Endometrial microvascular endothelial cells (primary cell): ENCODE data around the gene TM4SF18. TPM values are rescaled to one million over a fixed set of nuclear protein-coding genes. Genes with fewer than 3 reads are reported as not detected.

Experiments
- in situ Hi-C: cut with HindIII; loops from 2 replicates; pipeline ENCODE4 v1.10.0; 2017; ENCODE audit warnings: low sequenced_read_pairs, low pct_unique_long_range_greater_than_20kb; ENCODE audit errors: inconsistent ontology term
- total RNA-seq: library from RNA; depleted of rRNA; stranded (reverse); fragments of >200 nt; gene quantifications from one replicate; pipeline ENCODE4 v1.2.3, GENCODE V29; 2015; ENCODE audit errors: inconsistent ontology term

TM4SF18 gene
- total RNA-seq, 1 donor from 2014 or later: 119 TPM

- in situ Hi-C loops: no loop called here
Observed at GRCh38 chr3:149306751-149307434, 26.5 kb downstream of the TM4SF18 start.

- in situ Hi-C loops: no loop called here
Observed at GRCh38 chr3:149305376-149305775, 28.1 kb downstream of the TM4SF18 start.

GRCh38 chr3:149299938-149300801, 33.3 kb downstream of the TM4SF18 start:
- in situ Hi-C loops: loop anchor here (25.0 kb wide), 1 partner anchor 188 kb away; no protein-coding TSS in a partner anchor

GRCh38 chr3:149296972-149297371, 36.5 kb downstream of the TM4SF18 start:
- in situ Hi-C loops: loop anchor here (25.0 kb wide), 1 partner anchor 185 kb away; no protein-coding TSS in a partner anchor

GRCh38 chr3:149292666-149293065, 40.8 kb downstream of the TM4SF18 start:
- in situ Hi-C loops: loop anchor here (25.0 kb wide), 1 partner anchor 180 kb away; no protein-coding TSS in a partner anchor

- in situ Hi-C loops: loop anchor here (25.0 kb wide), 1 partner anchor 179 kb away; no protein-coding TSS in a partner anchor
Observed at GRCh38 chr3:149291178-149291577, 42.3 kb downstream of the TM4SF18 start.

- in situ Hi-C loops: loop anchor here (25.0 kb wide), 1 partner anchor 176 kb away; no protein-coding TSS in a partner anchor
Observed at GRCh38 chr3:149288655-149289054, 44.8 kb downstream of the TM4SF18 start.

- in situ Hi-C loops: loop anchor here (25.0 kb wide), 1 partner anchor 172 kb away; no protein-coding TSS in a partner anchor
Observed at GRCh38 chr3:149284034-149284433, 49.4 kb downstream of the TM4SF18 start.

GRCh38 chr3:149283401-149283800, 50.0 kb downstream of the TM4SF18 start:
- in situ Hi-C loops: loop anchor here (25.0 kb wide), 1 partner anchor 171 kb away; no protein-coding TSS in a partner anchor

- in situ Hi-C loops: loop anchor here (25.0 kb wide), 1 partner anchor 171 kb away; no protein-coding TSS in a partner anchor
Observed at GRCh38 chr3:149282836-149283235, 50.6 kb downstream of the TM4SF18 start.

- in situ Hi-C loops: loop anchor here (25.0 kb wide), 1 partner anchor 170 kb away; no protein-coding TSS in a partner anchor
Observed at GRCh38 chr3:149282322-149282721, 51.1 kb downstream of the TM4SF18 start.

- in situ Hi-C loops: loop anchor here (25.0 kb wide), 1 partner anchor 169 kb away; no protein-coding TSS in a partner anchor
Observed at GRCh38 chr3:149280671-149281349, 52.6 kb downstream of the TM4SF18 start.

GRCh38 chr3:149278911-149279310, 54.5 kb downstream of the TM4SF18 start:
- in situ Hi-C loops: loop anchor here (25.0 kb wide), 1 partner anchor 167 kb away; no protein-coding TSS in a partner anchor

- in situ Hi-C loops: loop anchor here (25.0 kb wide), 1 partner anchor 165 kb away; no protein-coding TSS in a partner anchor
Observed at GRCh38 chr3:149277331-149277813, 56.1 kb downstream of the TM4SF18 start.

GRCh38 chr3:149276619-149277018, 56.8 kb downstream of the TM4SF18 start:
- in situ Hi-C loops: loop anchor here (25.0 kb wide), 1 partner anchor 164 kb away; no protein-coding TSS in a partner anchor

- in situ Hi-C loops: no loop called here
Observed at GRCh38 chr3:149274220-149274619, 59.2 kb downstream of the TM4SF18 start.

- in situ Hi-C loops: no loop called here
Observed at GRCh38 chr3:149273096-149273751, 60.2 kb downstream of the TM4SF18 start.

- in situ Hi-C loops: no loop called here
Observed at GRCh38 chr3:149271669-149272068, 61.8 kb downstream of the TM4SF18 start.
